ENCODE results near the gene IWS1. TPM values are rescaled to one million over a fixed set of nuclear protein-coding genes. Genes with fewer than 3 reads are reported as not detected.
"Not testable (repeated sequence)": the region's sequence is repeated elsewhere in the genome, so short reads cannot be mapped to it uniquely, and the experiment has no call there.

IWS1 gene
- total and polyA plus RNA-seq, 9 of the 15 experiments (the other 6 are each of a cell fraction or from before 2014, with no cell fraction given) = 20.8 to 67.2 (median 46.6) TPM

DNA sequence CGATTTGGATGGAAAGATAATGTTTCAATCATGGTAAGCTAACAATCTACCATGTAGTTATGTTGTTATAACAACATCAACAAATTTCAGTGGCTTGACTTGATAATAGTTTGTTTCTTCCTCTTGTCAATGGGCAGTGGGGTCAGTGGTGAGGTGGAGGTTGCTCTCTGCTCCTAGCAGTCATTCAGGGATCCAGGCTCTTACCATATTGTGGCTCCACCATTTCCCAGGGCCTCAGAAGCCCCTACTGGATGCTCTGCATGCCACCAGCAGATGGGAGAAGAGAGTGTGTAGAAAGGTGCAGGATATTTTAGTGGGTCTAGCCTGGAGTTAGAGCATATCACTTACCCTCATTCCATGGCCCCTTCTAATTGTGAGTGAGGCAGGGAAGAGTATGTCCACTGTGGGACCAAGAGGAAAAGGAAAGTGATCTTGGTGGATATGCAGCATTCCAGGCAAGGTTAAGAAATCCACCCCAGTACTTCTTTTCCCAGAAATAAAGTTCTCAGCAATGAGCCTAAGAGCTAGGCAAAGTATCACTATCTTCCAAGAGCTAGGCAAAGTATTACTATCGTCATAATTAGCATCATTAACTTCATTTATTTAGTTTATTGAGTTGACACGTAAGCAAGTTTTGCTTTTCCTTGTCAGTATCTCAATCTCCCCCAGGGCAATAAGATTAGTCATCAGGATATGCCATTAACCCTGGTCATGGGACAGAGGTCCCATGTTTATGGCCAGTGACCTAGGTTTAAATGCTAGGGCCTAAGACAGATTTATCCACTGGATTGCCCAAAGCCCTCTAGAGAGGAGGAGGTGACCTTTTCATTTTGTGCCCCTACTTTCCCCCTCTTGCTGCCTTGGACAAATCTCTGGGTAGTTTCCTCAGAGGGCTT, 4.2 kb upstream of the IWS1 start:
- no peak for DNase-seq (ENCODE audit: extremely low read depth in 1 of 4, low spot score in 3 of 4)
- FAIRE-seq = no peak
- H3K4me2 ChIP-seq (ENCODE audit: insufficient read depth, low read length) = no peak overlapping the region
- TF ChIP-seq, protein P1, sequence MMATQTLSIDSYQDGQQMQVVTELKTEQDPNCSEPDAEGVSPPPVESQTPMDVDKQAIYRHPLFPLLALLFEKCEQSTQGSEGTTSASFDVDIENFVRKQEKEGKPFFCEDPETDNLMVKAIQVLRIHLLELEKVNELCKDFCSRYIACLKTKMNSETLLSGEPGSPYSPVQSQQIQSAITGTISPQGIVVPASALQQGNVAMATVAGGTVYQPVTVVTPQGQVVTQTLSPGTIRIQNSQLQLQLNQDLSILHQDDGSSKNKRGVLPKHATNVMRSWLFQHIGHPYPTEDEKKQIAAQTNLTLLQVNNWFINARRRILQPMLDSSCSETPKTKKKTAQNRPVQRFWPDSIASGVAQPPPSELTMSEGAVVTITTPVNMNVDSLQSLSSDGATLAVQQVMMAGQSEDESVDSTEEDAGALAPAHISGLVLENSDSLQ (IDR thresholded peaks at IDR 0.05) = peak; percentile 88
- TF ChIP-seq ZBED1 (IDR thresholded peaks at IDR 0.05) = no peak
- TF ChIP-seq CBX3 (IDR thresholded peaks at IDR 0.05; ENCODE audit: borderline replicate concordance in 1 of 2, low read length in 2 of 2) = peak in 1 of 2 experiments; percentile 68; a peak in 1 of 3 replicates
- TF ChIP-seq, protein P2, sequence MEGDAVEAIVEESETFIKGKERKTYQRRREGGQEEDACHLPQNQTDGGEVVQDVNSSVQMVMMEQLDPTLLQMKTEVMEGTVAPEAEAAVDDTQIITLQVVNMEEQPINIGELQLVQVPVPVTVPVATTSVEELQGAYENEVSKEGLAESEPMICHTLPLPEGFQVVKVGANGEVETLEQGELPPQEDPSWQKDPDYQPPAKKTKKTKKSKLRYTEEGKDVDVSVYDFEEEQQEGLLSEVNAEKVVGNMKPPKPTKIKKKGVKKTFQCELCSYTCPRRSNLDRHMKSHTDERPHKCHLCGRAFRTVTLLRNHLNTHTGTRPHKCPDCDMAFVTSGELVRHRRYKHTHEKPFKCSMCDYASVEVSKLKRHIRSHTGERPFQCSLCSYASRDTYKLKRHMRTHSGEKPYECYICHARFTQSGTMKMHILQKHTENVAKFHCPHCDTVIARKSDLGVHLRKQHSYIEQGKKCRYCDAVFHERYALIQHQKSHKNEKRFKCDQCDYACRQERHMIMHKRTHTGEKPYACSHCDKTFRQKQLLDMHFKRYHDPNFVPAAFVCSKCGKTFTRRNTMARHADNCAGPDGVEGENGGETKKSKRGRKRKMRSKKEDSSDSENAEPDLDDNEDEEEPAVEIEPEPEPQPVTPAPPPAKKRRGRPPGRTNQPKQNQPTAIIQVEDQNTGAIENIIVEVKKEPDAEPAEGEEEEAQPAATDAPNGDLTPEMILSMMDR (IDR thresholded peaks at IDR 0.05 in 2 of 3, conservative IDR thresholded peaks at IDR 0.05 in 1 of 3; ENCODE audit: insufficient read depth in 2 of 3, low read depth in 1 of 3, low read length in 3 of 3) = 0 out of 6 replicates have a peak, but pooled peaks of 1 of the 3 experiments have one; percentile 14
- no peak for ATAC-seq
- peaks cover 19 to 35% of the 10 kb centered on the region in 2 experiments for H3K27me3 ChIP-seq (ENCODE audit: control insufficient read depth in 2 of 2, insufficient read depth in 2 of 2, low read length in 2 of 2)
- H3K4me1 ChIP-seq (replicated peaks in 1 of 2; ENCODE audit: control insufficient read depth in 2 of 2, insufficient read depth in 2 of 2, low read length in 2 of 2) = peaks cover 8 to 9% of the 10 kb centered on the region in 2 experiments; a peak in 4 of 5 replicates
- 0 out of 2 replicates have a peak, but pooled peaks cover 4% of the 10 kb centered on the region for H3K9me3 ChIP-seq (replicated peaks; ENCODE audit: control insufficient read depth, insufficient read depth, low read depth, low read length)
- no TSS peak for BruUV-seq (replicated peaks)
- ChIA-PET POLR2A (interaction anchor here (0.6 to 0.7 kb wide), 2 partner anchors 11 to 39 kb away, joined by 4 to 6 read pairs; no protein-coding TSS in a partner anchor), CTCF (ENCODE audit: low intra/inter-chr PET ratio) (no interaction called here)
- 9% methylated on average over 3 of the region's 3 CpGs for WGBS (ENCODE audit: insufficient coverage, low coverage, missing lambda C conversion rate)
- in situ Hi-C loops (cut with MboI) (no loop called here), intact Hi-C loops (cut with micrococcal nuclease) (no loop called here)
- H3K79me2 ChIP-seq (ENCODE audit: control insufficient read depth, insufficient read depth, low read length) = peaks cover 9% of the 10 kb centered on the region
- H3K36me3 ChIP-seq (ENCODE audit: control insufficient read depth, insufficient read depth, low read length) = no peaks in the 10 kb centered on the region
- H2AFZ ChIP-seq (ENCODE audit: low read depth, low read length) = no peak overlapping the region
- H3K9ac ChIP-seq (ENCODE audit: insufficient read depth in 1 of 2, low read depth in 2 of 2, low read length in 2 of 2) = no peak overlapping the region
- H3K9me1 ChIP-seq (ENCODE audit: control insufficient read depth, insufficient read depth, low read length) = no peaks in the 10 kb centered on the region
- H3K27ac ChIP-seq (ENCODE audit: extremely low read depth, low read depth, low read length) = no peak overlapping the region
- no peaks in the 10 kb centered on the region for H4K20me1 ChIP-seq (replicated peaks; ENCODE audit: control insufficient read depth, insufficient read depth, low read length)
- no peak overlapping the region for H3K4me3 ChIP-seq

DNA sequence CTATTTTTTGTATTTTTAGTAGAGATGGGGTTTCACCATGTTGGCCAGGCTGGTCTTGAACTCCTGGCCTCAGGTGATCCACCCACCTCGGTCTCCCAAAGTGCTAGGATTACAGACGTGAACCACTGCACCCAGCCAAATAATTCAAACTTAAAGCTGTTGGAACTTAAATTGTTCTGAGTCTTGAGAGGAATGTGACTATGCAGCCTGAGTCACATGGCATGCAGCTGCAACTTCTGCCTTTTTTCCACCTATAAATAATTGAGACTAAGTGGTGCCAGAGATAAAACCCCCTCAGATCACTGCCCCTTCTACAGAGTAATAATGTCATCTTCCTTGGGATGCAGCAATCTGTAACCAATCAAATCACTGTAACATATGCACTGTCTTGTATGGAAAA, 3.1 kb upstream of the IWS1 start:
- ATAC-seq; H3K9me1 ChIP-seq (ENCODE audit: control insufficient read depth, insufficient read depth, low read length); H3K4me2 ChIP-seq (ENCODE audit: insufficient read depth, low read length); H3K4me3 ChIP-seq; H3K9me3 ChIP-seq (replicated peaks; ENCODE audit: control insufficient read depth, insufficient read depth, low read depth, low read length); H3K27ac ChIP-seq (ENCODE audit: extremely low read depth, low read depth, low read length); H2AFZ ChIP-seq (ENCODE audit: low read depth, low read length); H3K4me1 ChIP-seq (replicated peaks in 1 of 2; ENCODE audit: control insufficient read depth in 2 of 2, insufficient read depth in 2 of 2, low read length in 2 of 2); DNase-seq (ENCODE audit: extremely low read depth in 1 of 4, low spot score in 3 of 4); H3K36me3 ChIP-seq (ENCODE audit: control insufficient read depth, insufficient read depth, low read length); in situ Hi-C loops (cut with MboI); FAIRE-seq; CTCF ChIA-PET (ENCODE audit: low intra/inter-chr PET ratio); BruUV-seq (replicated peaks); intact Hi-C loops (cut with micrococcal nuclease); H3K9ac ChIP-seq (ENCODE audit: insufficient read depth in 1 of 2, low read depth in 2 of 2, low read length in 2 of 2); H4K20me1 ChIP-seq (replicated peaks; ENCODE audit: control insufficient read depth, insufficient read depth, low read length): not testable (repeated sequence)
- POLR2A ChIA-PET = interaction anchor here (1.8 kb wide), 1 partner anchor 28 kb away, joined by 4 read pairs; no protein-coding TSS in a partner anchor
- 43% methylated on average over 2 of the region's 2 CpGs for WGBS (ENCODE audit: insufficient coverage, low coverage, missing lambda C conversion rate)
- H3K27me3 ChIP-seq (ENCODE audit: control insufficient read depth in 2 of 2, insufficient read depth in 2 of 2, low read length in 2 of 2) = peaks cover 18 to 26% of the 10 kb centered on the region in 2 experiments
- H3K79me2 ChIP-seq (ENCODE audit: control insufficient read depth, insufficient read depth, low read length) = peaks cover 19% of the 10 kb centered on the region
